CD14-positive monocyte (primary cell): ENCODE measurements around the gene ACSL6. TPM values are rescaled to one million over a fixed set of nuclear protein-coding genes. Genes with fewer than 3 reads are reported as not detected.

Source experiments
- DNase-seq, 3 donors: peaks; one replicate each; pipeline ENCODE4 v3.0.0-alpha.2; 2011 to 2022
- H2AFZ ChIP-seq: 2 replicates; pipeline ENCODE4 v1.6.0; 2012; ENCODE audit warnings: mild to moderate bottlenecking, low read depth, low read length, inconsistent platforms; ENCODE audit not compliant: insufficient read depth, poor library complexity, severe bottlenecking
- H3K27ac ChIP-seq, 2 donors: 1 replicate in 1 of 2; 2 replicates in 1 of 2; pipeline ENCODE4 v1.5.1; 2012 to 2013; ENCODE audit warnings: low read length in 2 of 2, control low read depth in 1 of 2, inconsistent platforms in 1 of 2, low read depth in 1 of 2, mild to moderate bottlenecking in 1 of 2
- H3K27me3 ChIP-seq, 2 donors: one replicate each; pipeline versions ENCODE4 v1.6.0 to v1.6.1; 2011 to 2013; ENCODE audit warnings: low read length in 2 of 2; ENCODE audit not compliant: control insufficient read depth in 2 of 2, insufficient read depth in 2 of 2
- H3K36me3 ChIP-seq, 2 donors: replicated peaks in 1 of 2; 1 replicate in 1 of 2; 2 replicates in 1 of 2; pipeline versions ENCODE4 v1.5.1 to v1.6.1; 2012 to 2013; ENCODE audit warnings: low read length in 2 of 2, control low read depth in 1 of 2, inconsistent platforms in 1 of 2, mild to moderate bottlenecking in 1 of 2; ENCODE audit not compliant: insufficient read depth in 2 of 2, control insufficient read depth in 1 of 2
- H3K4me1 ChIP-seq, 2 donors: 1 replicate in 1 of 2; 2 replicates in 1 of 2; pipeline versions ENCODE4 v1.5.1 to v1.6.1; 2012 to 2013; ENCODE audit warnings: low read length in 2 of 2, control low read depth in 1 of 2, inconsistent platforms in 1 of 2, mild to moderate bottlenecking in 1 of 2, moderate library complexity in 1 of 2; ENCODE audit not compliant: insufficient read depth in 2 of 2, control insufficient read depth in 1 of 2
- H3K4me2 ChIP-seq: replicated peaks from 2 replicates; pipeline ENCODE3; 2012; ENCODE audit warnings: low read length, moderate library complexity, mild to moderate bottlenecking; ENCODE audit not compliant: poor library complexity, severe bottlenecking; ENCODE audit errors: extremely low read depth
- H3K4me3 ChIP-seq, 3 experiments: fragments of 200-600 bp in 1 of 3; sonication (generic) in 1 of 3; replicated peaks in 1 of 3; 1 replicate in 2 of 3; 2 replicates in 1 of 3; pipeline ENCODE4 v1.5.1; 2011 to 2013; ENCODE audit warnings: low read length in 3 of 3, mild to moderate bottlenecking in 3 of 3, control low read depth in 2 of 3, low read depth in 2 of 3, inconsistent platforms in 1 of 3, moderate library complexity in 1 of 3
- H3K79me2 ChIP-seq: 2 replicates; pipeline ENCODE4 v1.6.0; 2012; ENCODE audit warnings: mild to moderate bottlenecking, control low read depth, inconsistent platforms, low read length, moderate library complexity; ENCODE audit not compliant: insufficient read depth
- H3K9ac ChIP-seq: 2 replicates; pipeline ENCODE4 v1.6.0; 2017; ENCODE audit warnings: low read length, mild to moderate bottlenecking; ENCODE audit not compliant: insufficient read depth, poor library complexity, severe bottlenecking
- H3K9me3 ChIP-seq, 2 donors: replicated peaks in 1 of 2; 1 replicate in 1 of 2; 2 replicates in 1 of 2; pipeline versions ENCODE4 v1.5.1 to v1.6.1; 2012 to 2013; ENCODE audit warnings: low read length in 2 of 2, control low read depth in 1 of 2; ENCODE audit not compliant: control insufficient read depth in 1 of 2, insufficient read depth in 1 of 2
- H4K20me1 ChIP-seq: 2 replicates; pipeline ENCODE4 v1.6.0; 2012; ENCODE audit warnings: mild to moderate bottlenecking, low read length, control low read depth, moderate library complexity; ENCODE audit not compliant: insufficient read depth
- H3K27ac Mint-ChIP-seq, 7 donors: one replicate each; pipeline ENCODE4 v1.8.0; 2020; ENCODE audit warnings: mild to moderate bottlenecking in 7 of 7, mixed read lengths in 7 of 7, moderate library complexity in 6 of 7, inconsistent platforms in 2 of 7
- H3K27me3 Mint-ChIP-seq, 3 donors: one replicate each; pipeline ENCODE4 v1.8.0; 2021 to 2022; ENCODE audit warnings: low read depth in 3 of 3, mild to moderate bottlenecking in 3 of 3, mixed read lengths in 3 of 3, moderate library complexity in 3 of 3, inconsistent platforms in 1 of 3
- H3K36me3 Mint-ChIP-seq, 2 donors: one replicate each; pipeline ENCODE4 v1.8.0; 2020; ENCODE audit warnings: mixed read lengths in 2 of 2, inconsistent platforms in 1 of 2, mild to moderate bottlenecking in 1 of 2
- H3K4me1 Mint-ChIP-seq: one replicate; pipeline ENCODE4 v1.8.0; 2020; ENCODE audit warnings: mild to moderate bottlenecking, mixed read lengths
- H3K4me3 Mint-ChIP-seq, 2 donors: one replicate each; pipeline ENCODE4 v1.8.0; 2020; ENCODE audit warnings: mild to moderate bottlenecking in 2 of 2, mixed read lengths in 2 of 2, moderate library complexity in 1 of 2
- H3K9me3 Mint-ChIP-seq, 7 donors: one replicate each; pipeline ENCODE4 v1.8.0; 2020 to 2022; ENCODE audit warnings: mixed read lengths in 7 of 7, mild to moderate bottlenecking in 6 of 7, moderate library complexity in 6 of 7, inconsistent platforms in 2 of 7
- WGBS: methylation state at CpG from one replicate; pipeline ENCODE4 v1.1.5; 2013; ENCODE audit warnings: missing lambda C conversion rate; ENCODE audit not compliant: insufficient coverage; 5-methylcytosine and 5-hydroxymethylcytosine counted together
- intact Hi-C, 2 donors: fragments of 100-400 bp; cut with micrococcal nuclease; formaldehyde crosslinking; loops; one replicate each; pipeline versions ENCODE4 v1.15.0 to v1.15.1; 2023
- polyA plus RNA-seq, 3 donors: library from polyadenylated mRNA; depleted of rRNA in 1 of 3; unstranded in 2 of 3; stranded (reverse) in 1 of 3; fragments of 300-500 nt in 2 of 3; fragments of >200 nt in 1 of 3; fragmentation: Illumina TruSeq in 2 of 3; gene quantifications; 1 replicate in 2 of 3; 2 replicates in 1 of 3; pipeline ENCODE4 v1.2.3, GENCODE V29; 2012 to 2021
- TF ChIP-seq, protein P1 (sequence below): fragments of 200-600 bp; IDR thresholded peaks from one replicate; pipeline ENCODE4 v1.8.0; 2022; ENCODE audit warnings: antibody characterized with exemption, mild to moderate bottlenecking

ACSL6 gene
- polyA plus RNA-seq, 3 donors: 0.45 TPM; not detected in 2

DNA sequence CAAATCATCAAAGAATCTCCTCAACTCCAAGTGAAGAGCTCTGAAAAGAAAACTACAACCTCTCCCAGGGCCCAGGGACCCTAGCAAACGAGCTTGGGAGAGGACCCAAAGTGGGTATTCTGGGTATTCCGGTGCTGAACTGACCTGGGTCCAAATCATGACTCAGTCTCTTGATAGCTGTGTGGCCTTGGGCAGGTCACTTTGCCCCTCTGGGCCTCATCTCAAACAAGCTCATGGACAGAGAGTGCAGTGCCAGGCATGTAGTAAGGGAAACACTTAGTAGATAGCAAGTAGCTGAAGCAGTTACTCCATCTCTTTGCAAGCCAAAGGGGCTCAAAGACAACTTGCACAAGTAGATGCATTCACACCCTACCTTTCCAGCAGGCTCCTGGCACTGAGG lies 12.4 kb downstream of the ACSL6 start:
- Histone ChIP-seq H4K20me1 (no peaks in the 10 kb centered on the region), H3K27ac (no peak overlapping the region), H3K4me2 (no peak overlapping the region), H3K4me1 (peaks cover 0 to 3% of the 10 kb centered on the region in 2 donors), H2AFZ (no peak overlapping the region), H3K36me3 (no peaks in the 10 kb centered on the region), H3K27me3 (no peaks in the 10 kb centered on the region), H3K9me3 (no peaks in the 10 kb centered on the region), H3K79me2 (no peaks in the 10 kb centered on the region), H3K4me3 (no peak overlapping the region), H3K9ac (no peak overlapping the region)
- no peak for DNase-seq
- TF ChIP-seq, protein P1, sequence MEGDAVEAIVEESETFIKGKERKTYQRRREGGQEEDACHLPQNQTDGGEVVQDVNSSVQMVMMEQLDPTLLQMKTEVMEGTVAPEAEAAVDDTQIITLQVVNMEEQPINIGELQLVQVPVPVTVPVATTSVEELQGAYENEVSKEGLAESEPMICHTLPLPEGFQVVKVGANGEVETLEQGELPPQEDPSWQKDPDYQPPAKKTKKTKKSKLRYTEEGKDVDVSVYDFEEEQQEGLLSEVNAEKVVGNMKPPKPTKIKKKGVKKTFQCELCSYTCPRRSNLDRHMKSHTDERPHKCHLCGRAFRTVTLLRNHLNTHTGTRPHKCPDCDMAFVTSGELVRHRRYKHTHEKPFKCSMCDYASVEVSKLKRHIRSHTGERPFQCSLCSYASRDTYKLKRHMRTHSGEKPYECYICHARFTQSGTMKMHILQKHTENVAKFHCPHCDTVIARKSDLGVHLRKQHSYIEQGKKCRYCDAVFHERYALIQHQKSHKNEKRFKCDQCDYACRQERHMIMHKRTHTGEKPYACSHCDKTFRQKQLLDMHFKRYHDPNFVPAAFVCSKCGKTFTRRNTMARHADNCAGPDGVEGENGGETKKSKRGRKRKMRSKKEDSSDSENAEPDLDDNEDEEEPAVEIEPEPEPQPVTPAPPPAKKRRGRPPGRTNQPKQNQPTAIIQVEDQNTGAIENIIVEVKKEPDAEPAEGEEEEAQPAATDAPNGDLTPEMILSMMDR: no peak
- WGBS: 81% methylated on average over 2 of the region's 2 CpGs
- Mint-ChIP-seq H3K27me3 (peaks cover 5 to 12% (median 8%) of the 10 kb centered on the region in 3 donors), H3K4me3 (no peak overlapping the region), H3K4me1 (peaks cover 8% of the 10 kb centered on the region), H3K27ac (no peak overlapping the region), H3K36me3 (no peaks in the 10 kb centered on the region), H3K9me3 (no peaks in the 10 kb centered on the region)
- intact Hi-C loops: no loop called here

DNA sequence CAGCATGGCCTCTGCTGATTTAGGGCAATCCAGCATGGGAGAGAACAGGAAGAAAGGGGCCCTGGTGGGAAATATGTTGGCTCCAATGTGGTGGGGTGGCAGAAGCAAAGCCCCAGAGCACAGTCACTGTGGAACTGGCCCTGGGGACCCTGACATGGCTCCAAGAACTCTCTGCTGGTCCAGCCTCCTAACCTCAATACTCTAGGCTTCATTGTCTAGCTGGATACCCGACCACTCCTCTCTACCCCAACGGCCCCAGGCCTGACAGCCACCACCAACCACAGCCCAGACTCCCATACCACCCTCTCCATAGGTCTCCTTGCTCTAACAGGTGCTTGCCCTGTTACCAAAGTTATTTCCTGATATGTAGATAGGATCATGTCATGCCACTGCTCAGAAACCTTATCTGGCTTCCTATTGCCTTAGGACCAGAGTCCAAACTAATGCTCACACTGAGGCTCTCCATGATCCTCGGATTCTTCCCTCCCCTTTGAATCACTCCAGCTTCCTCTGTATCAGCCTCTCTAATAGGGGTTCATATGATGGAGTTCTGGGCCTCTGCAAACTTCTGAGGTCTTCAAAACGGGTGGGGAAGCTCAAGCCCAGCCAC lies 12.9 kb downstream of the ACSL6 start:
- Mint-ChIP-seq H3K27me3 (peaks cover 5 to 12% (median 11%) of the 10 kb centered on the region in 3 donors), H3K36me3 (no peaks in the 10 kb centered on the region), H3K4me1 (peaks cover 8% of the 10 kb centered on the region), H3K4me3 (no peak overlapping the region), H3K27ac (no peak overlapping the region), H3K9me3 (no peaks in the 10 kb centered on the region)
- Histone ChIP-seq H3K4me3 (no peak overlapping the region), H3K79me2 (no peaks in the 10 kb centered on the region), H3K27ac (no peak overlapping the region), H3K4me1 (peaks cover 0 to 3% of the 10 kb centered on the region in 2 donors), H3K4me2 (no peak overlapping the region), H3K36me3 (no peaks in the 10 kb centered on the region), H2AFZ (no peak overlapping the region), H3K27me3 (no peaks in the 10 kb centered on the region), H3K9me3 (no peaks in the 10 kb centered on the region), H3K9ac (no peak overlapping the region), H4K20me1 (no peaks in the 10 kb centered on the region)
- intact Hi-C loops: no loop called here
- WGBS: 71% methylated on average over 2 of the region's 4 CpGs
- DNase-seq: no peak
- TF ChIP-seq, protein P1: no peak
